BLaER1 treated with 17β-estradiol and CSF1 and Interleukin-3, amounts not matched to agents 10 nM and 100 nM (cell line): ENCODE measurements around the gene SLIT3.

Source experiments
- H3K27ac ChIP-seq, 11 experiments: shearing (Covaris generic); formaldehyde crosslinking; 2 replicates each; pipeline ENCODE4 v1.8.1; 2022
- H3K27me3 ChIP-seq, 11 experiments: shearing (Covaris generic); formaldehyde crosslinking; 2 replicates each; pipeline ENCODE4 v1.8.1; 2022
- H3K36me3 ChIP-seq, 11 experiments: shearing (Covaris generic); formaldehyde crosslinking; 2 replicates each; pipeline ENCODE4 v1.8.1; 2022
- H3K4me1 ChIP-seq, 10 experiments: shearing (Covaris generic); formaldehyde crosslinking; 2 replicates each; pipeline ENCODE4 v1.8.1; 2022
- H3K4me2 ChIP-seq, 11 experiments: shearing (Covaris generic); formaldehyde crosslinking; 2 replicates each; pipeline ENCODE4 v1.8.1; 2022
- H3K4me3 ChIP-seq, 10 experiments: shearing (Covaris generic); formaldehyde crosslinking; 2 replicates each; pipeline ENCODE4 v1.8.1; 2022
- H3K9ac ChIP-seq, 11 experiments: shearing (Covaris generic); formaldehyde crosslinking; 2 replicates each; pipeline ENCODE4 v1.8.1; 2022
- H3K9me3 ChIP-seq, 11 experiments: shearing (Covaris generic); formaldehyde crosslinking; replicated peaks in 1 of 11; 2 replicates each; pipeline ENCODE4 v1.8.1; 2022
- H4K20me1 ChIP-seq, 11 experiments: shearing (Covaris generic); formaldehyde crosslinking; 2 replicates each; pipeline ENCODE4 v1.8.1; 2022
- Cebpa-rat ChIP-seq, 11 experiments: shearing (Covaris generic); IDR thresholded peaks; 2 replicates each; pipeline ENCODE4 v1.8.1; 2022

Gene SLIT3

DNA sequence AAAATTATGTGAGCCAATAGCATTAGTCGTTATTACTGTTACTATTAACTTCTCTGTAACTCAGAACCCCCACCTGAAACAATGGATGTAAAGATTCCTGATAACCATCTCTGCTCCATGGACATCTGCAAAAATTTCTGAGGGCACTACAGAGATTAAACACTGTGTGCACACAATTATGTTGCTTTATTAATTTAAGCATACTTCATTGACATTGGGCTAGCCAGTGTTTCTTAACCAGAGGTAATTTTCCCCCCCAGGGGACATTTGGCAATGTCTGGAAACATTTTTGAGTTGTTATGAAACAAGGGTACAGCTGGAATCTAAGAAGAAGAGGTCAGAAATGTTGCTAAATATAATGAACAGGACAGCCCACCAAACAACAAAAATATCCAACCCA lies 19.3 kb downstream of the SLIT3 start:
- no peak overlapping the region for H3K4me3 ChIP-seq
- no peak overlapping the region for H3K4me2 ChIP-seq
- no peak overlapping the region for H3K9ac ChIP-seq
- H3K27me3 ChIP-seq: no peaks in the 10 kb centered on the region
- no peaks in the 10 kb centered on the region for H3K4me1 ChIP-seq
- H3K27ac ChIP-seq: no peak overlapping the region
- no peak for TF ChIP-seq Cebpa-rat (IDR thresholded peaks at IDR 0.05)
- H3K9me3 ChIP-seq: peaks cover 0 to 12% (median 4%) of the 10 kb centered on the region in 11 experiments; a peak in 11 of 22 replicates
- no peaks in the 10 kb centered on the region for H3K36me3 ChIP-seq
- H4K20me1 ChIP-seq: no peaks in the 10 kb centered on the region

DNA sequence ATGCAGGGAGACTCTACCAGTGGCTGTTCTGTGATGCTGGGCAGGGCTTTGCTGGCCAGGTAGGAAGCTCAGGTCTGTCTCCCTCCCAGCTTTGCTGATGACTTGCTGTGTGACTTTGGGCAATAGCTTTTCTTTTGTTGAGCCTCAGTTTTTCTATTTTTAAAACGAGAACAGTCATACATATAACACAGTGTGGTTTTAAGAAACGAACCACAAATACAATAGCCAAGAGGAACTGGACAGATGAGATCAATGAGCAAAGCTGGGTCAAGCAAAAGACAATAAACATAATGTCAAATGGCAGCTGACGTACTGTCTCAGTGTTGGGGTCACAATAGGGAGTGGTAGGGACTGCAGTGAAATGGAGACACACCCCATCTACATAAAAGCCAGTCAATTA lies 20.2 kb downstream of the SLIT3 start:
- no peak overlapping the region for H3K27ac ChIP-seq
- no peak for TF ChIP-seq Cebpa-rat (IDR thresholded peaks at IDR 0.05)
- H3K27me3 ChIP-seq: no peaks in the 10 kb centered on the region
- no peaks in the 10 kb centered on the region for H4K20me1 ChIP-seq
- H3K9me3 ChIP-seq: peaks cover 0 to 10% (median 4%) of the 10 kb centered on the region in 11 experiments; a peak in 11 of 22 replicates
- no peaks in the 10 kb centered on the region for H3K36me3 ChIP-seq
- no peak overlapping the region for H3K4me3 ChIP-seq
- H3K9ac ChIP-seq: no peak overlapping the region
- H3K4me1 ChIP-seq: no peaks in the 10 kb centered on the region
- H3K4me2 ChIP-seq: no peak overlapping the region

DNA sequence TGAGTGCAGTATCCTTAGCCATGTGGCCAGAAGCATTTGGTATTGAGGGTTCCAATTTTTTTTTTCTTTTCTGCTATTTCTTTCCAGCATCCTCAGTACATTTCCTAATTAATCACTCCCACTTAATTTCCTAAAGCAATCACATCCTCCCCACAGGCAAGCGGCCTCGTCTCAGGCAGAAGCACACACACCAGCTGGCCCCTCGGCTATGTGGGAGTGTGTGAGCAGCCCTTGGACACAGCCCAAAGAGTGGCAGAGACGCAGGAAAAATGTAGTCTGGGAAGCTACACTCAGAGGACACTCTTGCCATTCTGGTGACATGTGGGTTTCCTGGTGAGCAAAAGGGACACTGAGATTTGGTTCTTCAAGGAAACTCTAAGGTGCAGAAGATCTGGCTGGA lies 20.7 kb downstream of the SLIT3 start:
- H3K27me3 ChIP-seq: no peaks in the 10 kb centered on the region
- no peak overlapping the region for H3K9ac ChIP-seq
- no peak overlapping the region for H3K4me2 ChIP-seq
- H3K9me3 ChIP-seq: peaks cover 0 to 6% (median under 1%) of the 10 kb centered on the region in 11 experiments; a peak in 7 of 22 replicates
- H3K36me3 ChIP-seq: no peaks in the 10 kb centered on the region
- H3K4me1 ChIP-seq: no peaks in the 10 kb centered on the region
- no peak overlapping the region for H3K4me3 ChIP-seq
- TF ChIP-seq Cebpa-rat (IDR thresholded peaks at IDR 0.05): no peak
- no peaks in the 10 kb centered on the region for H4K20me1 ChIP-seq
- no peak overlapping the region for H3K27ac ChIP-seq

DNA sequence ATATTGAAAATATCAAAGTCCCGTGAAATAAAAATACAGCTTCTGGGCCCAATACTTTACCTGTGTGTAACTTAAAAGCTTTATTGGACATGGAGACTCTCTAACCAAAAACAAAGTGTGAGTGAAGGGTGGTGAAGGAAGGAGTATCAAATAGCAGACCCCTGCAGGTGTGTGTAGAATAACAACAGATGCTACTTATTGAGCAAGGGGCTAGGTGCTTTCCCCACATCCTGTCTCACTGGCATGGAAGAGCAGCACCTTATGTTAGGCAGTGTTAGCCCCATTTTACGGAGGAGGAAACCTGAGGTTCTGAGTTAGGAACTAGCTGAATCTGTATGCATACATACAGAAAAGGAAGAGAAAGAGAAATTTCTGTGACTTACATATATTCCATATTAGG lies 21.8 kb downstream of the SLIT3 start:
- H3K27ac ChIP-seq: no peak overlapping the region
- H3K4me1 ChIP-seq: no peaks in the 10 kb centered on the region
- no peak overlapping the region for H3K4me2 ChIP-seq
- TF ChIP-seq Cebpa-rat (IDR thresholded peaks at IDR 0.05): no peak
- H3K27me3 ChIP-seq: no peaks in the 10 kb centered on the region
- no peaks in the 10 kb centered on the region for H4K20me1 ChIP-seq
- H3K9me3 ChIP-seq: no peaks in the 10 kb centered on the region
- H3K36me3 ChIP-seq: no peaks in the 10 kb centered on the region
- no peak overlapping the region for H3K9ac ChIP-seq
- H3K4me3 ChIP-seq: no peak overlapping the region

DNA sequence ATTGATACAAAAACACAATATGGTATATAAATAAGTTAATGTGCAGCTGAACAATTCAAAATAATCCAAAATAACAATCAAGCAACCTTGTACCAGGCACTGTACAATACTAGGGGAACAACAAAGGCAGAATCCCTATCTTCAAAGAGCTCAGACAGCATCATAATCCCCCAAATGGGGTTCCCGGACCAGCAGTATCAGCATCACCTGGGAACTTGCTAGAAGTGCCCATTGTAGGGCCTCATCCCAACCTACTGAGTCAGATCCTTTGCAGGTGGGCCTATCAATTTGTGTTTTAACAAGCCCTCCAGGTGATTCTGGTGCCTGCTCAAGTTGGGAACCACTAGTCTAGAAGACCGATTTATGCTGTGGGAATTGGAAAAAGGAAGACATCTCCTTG lies 27.1 kb downstream of the SLIT3 start:
- peaks cover 0 to 16% (median 4%) of the 10 kb centered on the region in 10 experiments; a peak in 9 of 20 replicates for H3K4me1 ChIP-seq
- H3K9me3 ChIP-seq: no peaks in the 10 kb centered on the region
- H4K20me1 ChIP-seq: no peaks in the 10 kb centered on the region
- H3K9ac ChIP-seq: no peak overlapping the region
- no peak overlapping the region for H3K4me3 ChIP-seq
- no peak overlapping the region for H3K27ac ChIP-seq
- H3K36me3 ChIP-seq: no peaks in the 10 kb centered on the region
- H3K27me3 ChIP-seq: no peaks in the 10 kb centered on the region
- no peak overlapping the region for H3K4me2 ChIP-seq
- no peak for TF ChIP-seq Cebpa-rat (IDR thresholded peaks at IDR 0.05)

DNA sequence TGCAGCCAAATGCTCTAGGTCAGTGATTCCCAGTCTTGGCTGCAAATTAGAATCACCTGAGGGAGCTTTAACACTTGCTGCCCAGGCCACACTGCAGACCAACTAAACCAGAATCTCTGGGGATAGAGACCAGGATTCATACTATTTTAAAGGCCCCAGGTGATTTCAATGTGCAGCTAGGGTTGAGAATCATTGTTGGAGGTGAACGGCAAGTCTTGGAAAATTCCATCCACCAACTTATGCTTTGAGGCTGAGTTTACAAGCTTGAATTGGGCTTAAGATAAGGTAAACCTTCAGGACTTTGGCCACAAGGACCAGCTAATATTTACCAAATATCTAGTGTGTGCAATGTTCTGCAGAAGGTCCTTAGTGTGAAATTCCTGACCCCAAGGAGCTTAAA lies 27.5 kb downstream of the SLIT3 start:
- no peaks in the 10 kb centered on the region for H3K36me3 ChIP-seq

DNA sequence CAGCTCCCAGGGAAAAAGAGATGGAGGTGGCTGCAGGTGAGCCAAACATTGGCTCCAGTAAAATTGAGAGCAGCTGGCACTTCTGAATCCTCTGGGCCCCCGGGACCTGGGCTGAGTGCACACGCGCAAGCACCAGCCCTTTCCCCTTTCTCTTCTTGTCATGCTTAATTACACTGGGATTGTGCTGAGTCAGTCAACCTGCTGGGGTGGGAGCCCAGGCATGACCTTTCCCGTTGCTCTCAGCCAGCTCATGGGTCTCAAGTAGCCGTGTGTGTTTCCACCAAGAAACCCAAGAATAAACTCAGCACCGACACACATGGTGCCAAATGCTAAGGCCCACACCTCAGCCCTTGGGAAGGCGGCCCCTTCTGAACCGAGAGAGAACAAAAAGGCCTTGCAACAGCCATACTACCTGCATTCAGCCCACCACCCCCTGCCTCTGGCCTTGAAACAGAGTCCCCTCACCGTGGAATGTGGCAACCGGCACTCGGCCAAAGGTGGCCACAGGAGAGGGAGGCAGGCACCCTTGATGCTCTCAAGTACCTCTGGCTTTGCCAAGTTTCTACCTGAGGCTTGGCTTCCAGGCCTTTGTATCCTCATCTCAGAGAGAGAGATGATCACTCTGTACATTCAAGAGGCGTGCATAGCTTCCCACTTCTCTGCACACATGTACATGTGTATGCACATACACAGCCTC lies 28.1 kb downstream of the SLIT3 start:
- Histone ChIP-seq H3K4me1 (peaks cover 0 to 16% (median 4%) of the 10 kb centered on the region in 10 experiments; a peak in 9 of 20 replicates), H3K27ac (no peak overlapping the region), H3K36me3 (no peaks in the 10 kb centered on the region), H3K9me3 (no peaks in the 10 kb centered on the region), H3K4me3 (no peak overlapping the region), H4K20me1 (no peaks in the 10 kb centered on the region), H3K27me3 (no peaks in the 10 kb centered on the region), H3K9ac (no peak overlapping the region), H3K4me2 (0 out of 22 replicates have a peak overlapping the region, but pooled peaks of 3 of the 11 experiments have one; percentile 8 to 45 (median 11))
- TF ChIP-seq Cebpa-rat (IDR thresholded peaks at IDR 0.05): no peak

More for the DNA sequence above, 27.5 kb downstream of the SLIT3 start:
- peaks cover 0 to 16% (median 4%) of the 10 kb centered on the region in 10 experiments; a peak in 9 of 20 replicates for H3K4me1 ChIP-seq
- no peak for TF ChIP-seq Cebpa-rat (IDR thresholded peaks at IDR 0.05)
- no peak overlapping the region for H3K9ac ChIP-seq
- H3K4me2 ChIP-seq: no peak overlapping the region
- no peaks in the 10 kb centered on the region for H3K9me3 ChIP-seq
- no peaks in the 10 kb centered on the region for H4K20me1 ChIP-seq
- H3K27me3 ChIP-seq: no peaks in the 10 kb centered on the region
- H3K4me3 ChIP-seq: no peak overlapping the region
- H3K27ac ChIP-seq: no peak overlapping the region

DNA sequence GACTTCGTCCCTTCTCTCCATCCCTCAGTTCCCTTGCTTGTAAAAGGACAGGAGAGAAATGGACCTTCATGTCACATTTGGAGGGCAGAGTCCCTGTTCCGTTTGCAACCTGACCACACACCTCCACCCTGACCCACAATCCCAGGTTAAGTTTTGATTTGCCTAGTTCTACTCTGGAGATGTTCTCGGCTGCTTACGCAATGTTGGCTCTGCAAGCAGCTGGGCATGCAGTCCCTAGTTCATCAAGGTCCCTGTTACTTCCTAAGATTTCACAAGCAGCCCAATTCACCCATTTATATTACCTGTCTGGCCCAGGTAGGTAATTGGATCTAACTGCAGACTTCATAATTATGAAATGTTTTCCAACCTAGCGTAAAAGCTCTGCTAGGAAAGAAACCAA lies 28.8 kb downstream of the SLIT3 start:
- peak in 2 of 11 experiments; percentile 17 to 20; a peak in 1 of 22 replicates for TF ChIP-seq Cebpa-rat (IDR thresholded peaks at IDR 0.05)
- no peak overlapping the region for H3K4me3 ChIP-seq
- H3K4me1 ChIP-seq: peaks cover 0 to 16% (median 4%) of the 10 kb centered on the region in 10 experiments; a peak in 9 of 20 replicates
- peak overlapping the region in 4 of 11 experiments; percentile 5 to 45 (median 27); a peak in 4 of 22 replicates for H3K4me2 ChIP-seq
- H3K9me3 ChIP-seq: no peaks in the 10 kb centered on the region
- H4K20me1 ChIP-seq: no peaks in the 10 kb centered on the region
- H3K36me3 ChIP-seq: no peaks in the 10 kb centered on the region
- no peaks in the 10 kb centered on the region for H3K27me3 ChIP-seq
- H3K27ac ChIP-seq: no peak overlapping the region
- H3K9ac ChIP-seq: no peak overlapping the region

DNA sequence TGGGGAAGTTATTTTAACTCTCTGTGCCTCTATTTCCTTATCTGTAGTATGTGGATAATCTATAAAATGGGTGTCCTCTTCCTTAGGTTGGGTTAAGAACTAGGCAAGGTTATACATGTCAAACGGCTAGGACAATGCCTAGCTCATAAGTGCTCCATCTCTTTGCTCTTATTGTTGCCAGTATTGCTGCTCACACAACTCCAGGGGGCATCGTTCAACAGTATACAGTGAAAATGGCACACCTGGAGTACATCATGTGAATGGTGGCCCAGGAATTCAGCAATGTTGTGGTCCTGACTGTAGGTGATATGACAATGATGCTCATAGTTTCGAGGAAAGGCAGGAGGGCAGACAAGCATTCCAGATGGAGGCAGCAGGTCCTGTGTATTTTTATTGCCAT lies 30.1 kb downstream of the SLIT3 start:
- H3K36me3 ChIP-seq: no peaks in the 10 kb centered on the region
- no peak overlapping the region for H3K9ac ChIP-seq
- no peak overlapping the region for H3K27ac ChIP-seq
- TF ChIP-seq Cebpa-rat (IDR thresholded peaks at IDR 0.05): no peak
- no peaks in the 10 kb centered on the region for H4K20me1 ChIP-seq
- no peaks in the 10 kb centered on the region for H3K9me3 ChIP-seq
- H3K4me1 ChIP-seq: peaks cover 0 to 16% (median 4%) of the 10 kb centered on the region in 10 experiments; a peak in 9 of 20 replicates
- H3K4me2 ChIP-seq: peak overlapping the region in 4 of 11 experiments; percentile 15 to 45 (median 29); a peak in 6 of 22 replicates
- no peaks in the 10 kb centered on the region for H3K27me3 ChIP-seq
- H3K4me3 ChIP-seq: no peak overlapping the region

DNA sequence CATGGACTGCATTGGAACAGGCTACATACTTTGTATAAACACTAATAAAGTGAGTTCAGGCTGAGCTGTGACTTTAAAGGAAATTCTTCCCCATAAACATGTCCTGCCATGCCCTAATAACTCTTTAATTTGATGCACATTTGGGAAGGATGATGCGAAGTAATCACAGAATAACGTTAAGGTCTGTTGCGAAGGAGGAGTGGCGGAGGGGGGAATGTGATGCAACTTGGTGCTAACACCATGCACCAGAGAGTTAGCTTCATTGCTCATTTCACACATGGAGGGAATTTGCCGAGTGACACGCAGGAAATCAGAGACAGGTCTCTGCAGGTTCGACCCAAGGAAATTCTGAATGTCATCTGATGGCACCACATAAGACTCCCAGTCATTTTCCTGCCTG lies 32.9 kb downstream of the SLIT3 start:
- Histone ChIP-seq H3K9me3 (no peaks in the 10 kb centered on the region), H4K20me1 (no peaks in the 10 kb centered on the region), H3K4me3 (no peak overlapping the region), H3K27me3 (no peaks in the 10 kb centered on the region), H3K4me2 (no peak overlapping the region), H3K36me3 (no peaks in the 10 kb centered on the region), H3K9ac (no peak overlapping the region), H3K27ac (no peak overlapping the region), H3K4me1 (peaks cover 0 to 21% (median 10%) of the 10 kb centered on the region in 10 experiments; a peak in 11 of 20 replicates)
- TF ChIP-seq Cebpa-rat (IDR thresholded peaks at IDR 0.05): no peak
